HCT116 (cell line): ENCODE data around the gene DUSP2. TPM values are rescaled to one million over a fixed set of nuclear protein-coding genes. Genes with fewer than 3 reads are reported as not detected.

Experiments
- ATAC-seq: fragments of 200-7000 bp; cut with Tn5 transposase; 2 replicates; pipeline ENCODE4 v1.9.1; 2020; ENCODE audit warnings: mild to moderate bottlenecking, moderate library complexity
- BruUV-seq: library from RNA; stranded (reverse); fragments of 400-500 nt; replicated peaks from 2 replicates; lab custom pipeline; 2021; lab: Mats Ljungman, UMichigan
- CTCF ChIA-PET: fragments of 300-600 bp; sonication (Branson Sonifier 250); formaldehyde crosslinking; loops from one replicate; lab custom pipeline; 2021; ENCODE audit warnings: antibody characterized with exemption; lab: Charles Lee
- POLR2A ChIA-PET: fragments of 300-600, 350-600 bp; sonication (Branson Sonifier 250); formaldehyde crosslinking; loops from one replicate; lab custom pipeline; 2021; ENCODE audit warnings: antibody characterized with exemption; lab: Charles Lee
- RAD21 ChIA-PET, 2 experiments: fragments of 300-600 bp; sonication (Branson Sonifier 250); formaldehyde crosslinking; loops; one replicate each; lab custom pipeline; 2023; ENCODE audit warnings: low total read pairs in 2 of 2; ENCODE audit not compliant: uncharacterized antibody in 2 of 2, unreplicated experiment in 2 of 2, low non-redundant PET in 1 of 2; lab: Charles Lee
- DNase-seq: peaks from one replicate; pipeline ENCODE4 v3.0.0-alpha.2; 2010; ENCODE audit warnings: low read depth, low spot score
- H2AFZ ChIP-seq: fragments of 200-600 bp; shearing (Covaris generic), sonication (generic); 2 replicates; pipeline ENCODE4 v1.6.1; 2017; ENCODE audit warnings: low read depth, mixed run types, mixed read lengths, antibody characterized with exemption, low read length; ENCODE audit not compliant: poor library complexity, severe bottlenecking
- H3K27ac ChIP-seq: 2 replicates; pipeline ENCODE4 v1.5.1; 2012; ENCODE audit warnings: low read depth, low read length
- H3K27me3 ChIP-seq: fragments of 200-600 bp; sonication (generic); 2 replicates; pipeline ENCODE4 v1.6.1; 2016; ENCODE audit warnings: mixed run types, low read length, mixed read lengths; ENCODE audit not compliant: insufficient read depth
- H3K36me3 ChIP-seq, 2 experiments: fragments of 200-500 bp in 1 of 2; fragments of 200-600 bp in 1 of 2; sonication (Bioruptor generic) in 1 of 2; sonication (generic) in 1 of 2; 2 replicates each; pipeline versions ENCODE4 v1.5.1 to v1.6.1; 2014 to 2016; ENCODE audit warnings: low read length in 2 of 2, inconsistent platforms in 1 of 2, mixed read lengths in 1 of 2, mixed run types in 1 of 2; ENCODE audit not compliant: insufficient read depth in 2 of 2, control insufficient read depth in 1 of 2
- H3K4me1 ChIP-seq, 2 experiments: fragments of 200-600 bp in 1 of 2; sonication (generic) in 1 of 2; 2 replicates each; pipeline versions ENCODE4 v1.5.1 to v1.6.1; 2012 to 2017; ENCODE audit warnings: low read length in 2 of 2, inconsistent platforms in 1 of 2, mild to moderate bottlenecking in 1 of 2, mixed read lengths in 1 of 2, mixed run types in 1 of 2, moderate library complexity in 1 of 2; ENCODE audit not compliant: insufficient read depth in 2 of 2, control insufficient read depth in 1 of 2
- H3K4me2 ChIP-seq: fragments of 200-600 bp; sonication (generic); 2 replicates; pipeline ENCODE4 v1.6.1; 2017; ENCODE audit warnings: mixed run types, low read length, mixed read lengths
- H3K4me3 ChIP-seq, 2 experiments: fragments of 200-600 bp in 1 of 2; sonication (generic) in 1 of 2; replicated peaks in 1 of 2; 2 replicates each; pipeline ENCODE4 v1.5.1; 2011 to 2016; ENCODE audit warnings: low read length in 2 of 2, control low read depth in 1 of 2, low read depth in 1 of 2, mild to moderate bottlenecking in 1 of 2, mixed read lengths in 1 of 2, mixed run types in 1 of 2
- H3K79me2 ChIP-seq: fragments of 200-600 bp; sonication (generic); 2 replicates; pipeline ENCODE4 v1.6.1; 2017; ENCODE audit warnings: mild to moderate bottlenecking, mixed run types, low read length, moderate library complexity, mixed read lengths; ENCODE audit not compliant: insufficient read depth
- H3K9ac ChIP-seq: fragments of 200-600 bp; sonication (generic); 2 replicates; pipeline ENCODE4 v1.6.1; 2016; ENCODE audit warnings: low read length, mixed read lengths
- H3K9me2 ChIP-seq: fragments of 200-600 bp; sonication (generic), shearing (Covaris generic); 2 replicates; pipeline ENCODE4 v1.6.1; 2017; ENCODE audit warnings: mixed run types, mild to moderate bottlenecking, moderate library complexity; ENCODE audit not compliant: insufficient read depth
- H3K9me3 ChIP-seq, 2 experiments: fragments of 200-500 bp in 1 of 2; fragments of 200-600 bp in 1 of 2; sonication (Bioruptor generic) in 1 of 2; sonication (generic) in 1 of 2; 2 replicates each; pipeline ENCODE4 v1.6.1; 2014 to 2017; ENCODE audit warnings: low read length in 2 of 2, mixed read lengths in 2 of 2, inconsistent platforms in 1 of 2, low read depth in 1 of 2, mild to moderate bottlenecking in 1 of 2, mixed run types in 1 of 2, moderate library complexity in 1 of 2; ENCODE audit not compliant: control insufficient read depth in 1 of 2, insufficient read depth in 1 of 2
- H4K20me1 ChIP-seq: fragments of 200-600 bp; sonication (generic), shearing (Covaris generic); 2 replicates; pipeline ENCODE4 v1.6.1; 2017; ENCODE audit warnings: mixed run types, mild to moderate bottlenecking, moderate library complexity; ENCODE audit not compliant: insufficient read depth
- ATF3 ChIP-seq: IDR thresholded peaks from 2 replicates; pipeline ENCODE4 v1.6.1; 2012
- CBX3 ChIP-seq: IDR thresholded peaks from 2 replicates; pipeline ENCODE4 v1.6.1; 2012; ENCODE audit warnings: low read depth
- CEBPB ChIP-seq: IDR thresholded peaks from 2 replicates; pipeline ENCODE4 v1.6.1; 2012; ENCODE audit warnings: low read depth
- CTCF ChIP-seq, 3 experiments: fragments of 200-600 bp in 1 of 3; sonication (generic) in 1 of 3; IDR thresholded peaks in 2 of 3; conservative IDR thresholded peaks in 1 of 3; 2 replicates each; pipeline ENCODE4 v1.5.1; 2012 to 2017; ENCODE audit warnings: low read depth in 2 of 3, low read length in 2 of 3, antibody characterized with exemption in 1 of 3, borderline replicate concordance in 1 of 3, control low read depth in 1 of 3, mild to moderate bottlenecking in 1 of 3, mixed read lengths in 1 of 3, mixed run types in 1 of 3, moderate library complexity in 1 of 3; ENCODE audit not compliant: insufficient read depth in 1 of 3
- EGR1 ChIP-seq: IDR thresholded peaks from 2 replicates; pipeline ENCODE4 v1.6.1; 2012; ENCODE audit warnings: low read depth
- ELF1 ChIP-seq: IDR thresholded peaks from 2 replicates; pipeline ENCODE4 v1.6.1; 2012; ENCODE audit warnings: low read depth, borderline replicate concordance
- EZH2 ChIP-seq: fragments of 200-600 bp; sonication (generic); IDR thresholded peaks from 2 replicates; pipeline ENCODE4 v1.6.1; 2017; ENCODE audit warnings: antibody characterized with exemption, mixed run types
- EZH2phosphoT487 ChIP-seq: fragments of 200-600 bp; IDR thresholded peaks from 2 replicates; pipeline ENCODE4 v1.6.1; 2018; ENCODE audit warnings: antibody characterized with exemption, borderline replicate concordance
- FOSL1 ChIP-seq: IDR thresholded peaks from 2 replicates; pipeline ENCODE4 v1.6.1; 2012; ENCODE audit warnings: low read depth
- JUND ChIP-seq: IDR thresholded peaks from 2 replicates; pipeline ENCODE4 v1.6.1; 2012
- POLR2AphosphoS5 ChIP-seq: IDR thresholded peaks from 2 replicates; pipeline ENCODE4 v1.6.1; 2011; ENCODE audit warnings: mild to moderate bottlenecking, low read depth, low read length, moderate library complexity
- RAD21 ChIP-seq: IDR thresholded peaks from 2 replicates; pipeline ENCODE4 v1.6.1; 2012; ENCODE audit warnings: low read depth, mild to moderate bottlenecking
- REST ChIP-seq: IDR thresholded peaks from 2 replicates; pipeline ENCODE4 v1.6.1; 2012; ENCODE audit warnings: low read depth
- SIN3A ChIP-seq: IDR thresholded peaks from 2 replicates; pipeline ENCODE4 v1.6.1; 2012; ENCODE audit warnings: low read depth
- TCF7L2 ChIP-seq: IDR thresholded peaks from 2 replicates; pipeline ENCODE4 v1.7.0; 2011; ENCODE audit warnings: borderline replicate concordance, inconsistent platforms; ENCODE audit not compliant: insufficient read depth, insufficient read length; ENCODE audit errors: extremely low read depth
- YY1 ChIP-seq: IDR thresholded peaks from 2 replicates; pipeline ENCODE4 v1.6.1; 2011; ENCODE audit warnings: low read length, low read depth, moderate library complexity, mild to moderate bottlenecking; ENCODE audit not compliant: insufficient replicate concordance; ENCODE audit errors: extremely low read depth
- ZBTB33 ChIP-seq: IDR thresholded peaks from 2 replicates; pipeline ENCODE4 v1.6.1; 2011; ENCODE audit warnings: mild to moderate bottlenecking, low read length, moderate library complexity; ENCODE audit not compliant: insufficient replicate concordance; ENCODE audit errors: extremely low read depth
- ZFX ChIP-seq: fragments of 450-650 bp; IDR thresholded peaks from 2 replicates; pipeline ENCODE4 v1.6.1; 2017
- intact Hi-C: fragments of 100-400 bp; cut with micrococcal nuclease; formaldehyde crosslinking; loops from 2 replicates; pipeline ENCODE4 v1.10.0; 2022
- total RNA-seq: library from RNA; stranded (reverse); gene quantifications from one replicate; pipeline ENCODE4 v1.2.1, GENCODE V29; 2021; ENCODE audit not compliant: unreplicated experiment

The DUSP2 gene
- total RNA-seq, 1 experiment from 2014 or later = 24.5 TPM

- no peak overlapping the region for H3K4me2 ChIP-seq
- no peaks in the 10 kb centered on the region for H3K4me1 ChIP-seq
- H3K9ac ChIP-seq = no peak overlapping the region
- peaks cover 11 to 14% of the 10 kb centered on the region in 2 experiments; a peak in 2 of 4 replicates for H3K9me3 ChIP-seq
- H2AFZ ChIP-seq = no peak overlapping the region
- H3K36me3 ChIP-seq = no peaks in the 10 kb centered on the region
- no TSS peak for BruUV-seq
- ChIA-PET POLR2A (no interaction called here), CTCF (no interaction called here)
- no peaks in the 10 kb centered on the region for H3K79me2 ChIP-seq
- no peak for ATAC-seq
- no peaks in the 10 kb centered on the region for H4K20me1 ChIP-seq
- no peaks in the 10 kb centered on the region for H3K9me2 ChIP-seq
- H3K4me3 ChIP-seq = no peak overlapping the region
- TF ChIP-seq ZFX (no peak), RAD21 (no peak), JUND (no peak), FOSL1 (no peak), POLR2AphosphoS5 (no peak), CBX3 (no peak), TCF7L2 (no peak), EZH2phosphoT487 (no peak), CEBPB (no peak), YY1 (no peak), ZBTB33 (no peak), EZH2 (no peak), ATF3 (no peak), ELF1 (no peak), REST (no peak), SIN3A (no peak), EGR1 (no peak), CTCF (IDR thresholded peaks at IDR 0.05 in 2 of 3, conservative IDR thresholded peaks at IDR 0.05 in 1 of 3; ENCODE audit: borderline replicate concordance in 1 of 3, insufficient read depth in 1 of 3, low read depth in 2 of 3, low read length in 2 of 3) (no peak)
- TF ChIP-seq, all 23 proteins: peak for 0
- no peak overlapping the region for H3K27ac ChIP-seq
- DNase-seq = no peak
- no peaks in the 10 kb centered on the region for H3K27me3 ChIP-seq
- RAD21 ChIA-PET = no interaction called here
- intact Hi-C loops = no loop called here
Observed at GRCh38 chr2:96103761-96104486, 41.3 kb downstream of the DUSP2 start.
